OCI-LY3 (cell line): ENCODE results near the gene STIM2.

ENCODE experiments used
- EZH2phosphoT487 ChIP-seq: fragments of 200-600 bp; shearing (Covaris generic); IDR thresholded peaks from 2 replicates; pipeline ENCODE4 v1.6.1; 2018; ENCODE audit warnings: antibody characterized with exemption, mixed run types, low read depth
- TF ChIP-seq, protein P1 (sequence below): fragments of 200-600, 300-600 bp; sonication (generic); IDR thresholded peaks from 2 replicates; pipeline ENCODE4 v1.5.1; 2014; ENCODE audit warnings: antibody characterized with exemption, low read length, low read depth

DNA sequence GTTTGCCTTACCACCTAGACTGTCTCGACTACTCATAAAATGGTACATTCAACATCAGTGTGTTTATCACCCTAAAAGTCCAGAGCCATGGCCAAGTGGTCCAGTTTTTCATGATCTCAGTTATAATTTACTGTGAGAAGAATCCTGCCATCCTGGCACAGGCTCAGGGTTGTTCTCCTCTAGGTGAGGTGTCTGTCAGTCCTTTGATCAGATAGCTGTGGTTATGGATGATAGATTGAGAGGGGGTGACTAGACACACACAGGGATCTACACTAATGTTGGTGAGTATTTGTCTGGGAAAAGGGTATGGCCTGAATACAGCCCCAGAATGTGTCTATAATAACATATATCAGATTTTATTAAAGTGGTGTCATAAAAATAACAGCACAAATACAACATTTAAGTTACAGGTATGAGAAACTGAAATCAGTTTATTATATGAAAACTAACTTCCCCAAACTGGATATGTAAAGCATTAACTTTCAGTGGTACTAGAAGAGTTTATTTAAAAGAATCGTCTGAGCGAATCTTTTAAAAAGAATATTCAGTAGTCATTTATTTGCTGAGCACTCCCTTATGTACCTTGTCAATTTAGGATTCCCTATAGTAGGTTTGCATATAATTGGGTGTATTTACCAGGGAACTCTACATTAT, 93.3 kb downstream of the STIM2 start:
- TF ChIP-seq, protein P1, sequence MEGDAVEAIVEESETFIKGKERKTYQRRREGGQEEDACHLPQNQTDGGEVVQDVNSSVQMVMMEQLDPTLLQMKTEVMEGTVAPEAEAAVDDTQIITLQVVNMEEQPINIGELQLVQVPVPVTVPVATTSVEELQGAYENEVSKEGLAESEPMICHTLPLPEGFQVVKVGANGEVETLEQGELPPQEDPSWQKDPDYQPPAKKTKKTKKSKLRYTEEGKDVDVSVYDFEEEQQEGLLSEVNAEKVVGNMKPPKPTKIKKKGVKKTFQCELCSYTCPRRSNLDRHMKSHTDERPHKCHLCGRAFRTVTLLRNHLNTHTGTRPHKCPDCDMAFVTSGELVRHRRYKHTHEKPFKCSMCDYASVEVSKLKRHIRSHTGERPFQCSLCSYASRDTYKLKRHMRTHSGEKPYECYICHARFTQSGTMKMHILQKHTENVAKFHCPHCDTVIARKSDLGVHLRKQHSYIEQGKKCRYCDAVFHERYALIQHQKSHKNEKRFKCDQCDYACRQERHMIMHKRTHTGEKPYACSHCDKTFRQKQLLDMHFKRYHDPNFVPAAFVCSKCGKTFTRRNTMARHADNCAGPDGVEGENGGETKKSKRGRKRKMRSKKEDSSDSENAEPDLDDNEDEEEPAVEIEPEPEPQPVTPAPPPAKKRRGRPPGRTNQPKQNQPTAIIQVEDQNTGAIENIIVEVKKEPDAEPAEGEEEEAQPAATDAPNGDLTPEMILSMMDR: no peak
- no peak for TF ChIP-seq EZH2phosphoT487
